Measurements from ENCODE around the gene TNF. TPM values are rescaled to one million over a fixed set of nuclear protein-coding genes. Genes with fewer than 3 reads are reported as not detected.

The TNF gene
- total RNA-seq, 2 experiments from 2014 or later: 161 to 162 TPM

GRCh38 chr6:31627690-31628287 is 52.4 kb downstream of the TNF start:
- CTCF ChIA-PET: no interaction called here
- POLR2A ChIA-PET: no interaction called here

Other genes starting within 250 kb of the TNF start
- gene HLA-B, start 218.4 kb upstream of the TNF start, total RNA-seq: 1,000 to 10,000 TPM; 2,691 to 2,699 TPM
- 10 to 100 TPM; 10.8 to 12.7 TPM for gene MICA, start 172.0 kb upstream of the TNF start, total RNA-seq
- gene MICB, start 77.4 kb upstream of the TNF start, total RNA-seq: 10 to 100 TPM; 22.1 to 22.5 TPM
- not detected for gene MCCD1, start 46.6 kb upstream of the TNF start, total RNA-seq
- 100 to 1,000 TPM; 611 to 614 TPM for gene DDX39B, start 33.6 kb upstream of the TNF start, total RNA-seq
- 1 to 10 TPM; 1.2 to 1.4 TPM for gene ATP6V1G2, start 29.0 kb upstream of the TNF start, total RNA-seq
- gene NFKBIL1, start 28.0 kb upstream of the TNF start, total RNA-seq: 10 to 100 TPM; 11.4 to 12.3 TPM
- gene LTA, start 3.3 kb upstream of the TNF start, total RNA-seq: 100 to 1,000 TPM; 702 to 706 TPM
- gene LTB, start 6.9 kb downstream of the TNF start, total RNA-seq: 100 to 1,000 TPM; 178 to 181 TPM
- gene LST1, start 10.7 kb downstream of the TNF start, total RNA-seq: 10 to 100 TPM; 16.3 to 19.2 TPM
- 10 to 100 TPM; 25.2 to 29.7 TPM for gene NCR3, start 17.4 kb downstream of the TNF start, total RNA-seq
- gene AIF1, start 39.7 kb downstream of the TNF start, total RNA-seq: 10 to 100 TPM; 53.8 to 62.0 TPM
- gene PRRC2A, start 45.1 kb downstream of the TNF start, total RNA-seq: 100 to 1,000 TPM; 255 to 257 TPM
- gene BAG6, start 77.1 kb downstream of the TNF start, total RNA-seq: 100 to 1,000 TPM; 254 to 267 TPM
- 1 to 10 TPM; 1.9 to 2.2 TPM for gene APOM, start 80.3 kb downstream of the TNF start, total RNA-seq
- 10 to 100 TPM; 16.7 to 17.6 TPM for gene C6orf47, start 85.2 kb downstream of the TNF start, total RNA-seq
- gene GPANK1, start 89.4 kb downstream of the TNF start, total RNA-seq: 10 to 100 TPM; 44.6 to 45.1 TPM
- gene CSNK2B, start 90.5 kb downstream of the TNF start, total RNA-seq: 100 to 1,000 TPM; 329 TPM
- gene LY6G5B, start 94.4 kb downstream of the TNF start, total RNA-seq: 10 to 100 TPM; 18.1 to 20.1 TPM
- gene LY6G5C, start 105.5 kb downstream of the TNF start, total RNA-seq: 1 to 10 TPM; 3.1 to 3.5 TPM
- gene ABHD16A, start 127.8 kb downstream of the TNF start, total RNA-seq: 10 to 100 TPM; 30.1 to 32.0 TPM
- gene LY6G6F, start 131.3 kb downstream of the TNF start, total RNA-seq: not detected
- not detected for gene LY6G6D, start 139.8 kb downstream of the TNF start, total RNA-seq
- not detected for gene LY6G6C, start 146.2 kb downstream of the TNF start, total RNA-seq
- under 1 TPM in 1 of 2 experiments, not detected in 1; 0.06 TPM for gene MPIG6B, start 147.8 kb downstream of the TNF start, total RNA-seq
- 1 to 10 TPM; 4.6 to 4.9 TPM for gene DDAH2, start 153.7 kb downstream of the TNF start, total RNA-seq
- gene CLIC1, start 161.0 kb downstream of the TNF start, total RNA-seq: 100 to 1,000 TPM; 383 to 395 TPM
- 10 to 100 TPM; 60.3 to 61.5 TPM for gene MSH5, start 164.4 kb downstream of the TNF start, total RNA-seq
- 1 to 10 TPM; 7.6 to 8.6 TPM for gene SAPCD1, start 187.1 kb downstream of the TNF start, total RNA-seq
- gene VWA7, start 201.8 kb downstream of the TNF start, total RNA-seq: 1 to 10 TPM; 1.6 to 1.9 TPM
- 100 to 1,000 TPM; 190 to 191 TPM for gene VARS1, start 220.2 kb downstream of the TNF start, total RNA-seq
- 100 to 1,000 TPM; 154 to 166 TPM for gene LSM2, start 231.4 kb downstream of the TNF start, total RNA-seq
- 1 to 10 TPM; 2.6 to 2.7 TPM for gene HSPA1L, start 239.7 kb downstream of the TNF start, total RNA-seq
- gene HSPA1A, start 240.0 kb downstream of the TNF start, total RNA-seq: 10 to 100 TPM; 62.0 to 63.9 TPM

Measured in activated CD8-positive, alpha-beta memory T cell treated with anti-CD3 and anti-CD28 coated beads for 36 hours (primary cell).